Stimulated activated CD4-positive, alpha-beta T cell treated with anti-CD3 and anti-CD28 coated beads, Interleukin-2, amount 100 ng/mL, for 48 hours (primary cell): ENCODE data around the gene CDKL2.

Source experiments
- DNase-seq, 2 donors: peaks; one replicate each; pipeline ENCODE4 v3.0.0-alpha.2; 2020

CDKL2 gene

GRCh38 chr4:75639124-75639695, 8.9 kb upstream of the CDKL2 start:
- no peak for DNase-seq

- DNase-seq, result no peak
These were observed 7.5 kb upstream of the CDKL2 start for GRCh38 chr4:75637827-75638226.

GRCh38 chr4:75637176-75637575, 6.8 kb upstream of the CDKL2 start:
- DNase-seq, result no peak

GRCh38 chr4:75634951-75635350, 4.6 kb upstream of the CDKL2 start:
- no peak for DNase-seq

GRCh38 chr4:75634281-75634680, 4.0 kb upstream of the CDKL2 start:
- no peak for DNase-seq

- no peak for DNase-seq
These were observed 3.5 kb upstream of the CDKL2 start for GRCh38 chr4:75633846-75634245.

- DNase-seq, result no peak
These were observed 605 bp upstream of the CDKL2 start for GRCh38 chr4:75630937-75631329.

GRCh38 chr4:75629239-75629638, 1.1 kb downstream of the CDKL2 start:
- no peak for DNase-seq

- no peak for DNase-seq
These were observed 7.3 kb downstream of the CDKL2 start for GRCh38 chr4:75623026-75623425.

GRCh38 chr4:75621715-75622114, 8.6 kb downstream of the CDKL2 start:
- no peak for DNase-seq

GRCh38 chr4:75612306-75612705, 18.0 kb downstream of the CDKL2 start:
- no peak for DNase-seq

GRCh38 chr4:75605928-75606327, 24.4 kb downstream of the CDKL2 start:
- no peak for DNase-seq

- no peak for DNase-seq
These were observed 30.7 kb downstream of the CDKL2 start for GRCh38 chr4:75599647-75600046.

- DNase-seq, result no peak
These were observed 31.9 kb downstream of the CDKL2 start for GRCh38 chr4:75598390-75598789.

- DNase-seq, result no peak
These were observed 34.3 kb downstream of the CDKL2 start for GRCh38 chr4:75596061-75596460.

- no peak for DNase-seq
These were observed 36.9 kb downstream of the CDKL2 start for GRCh38 chr4:75593393-75593792.

- no peak for DNase-seq
These were observed 46.3 kb downstream of the CDKL2 start for GRCh38 chr4:75584067-75584466.

- no peak for DNase-seq
These were observed 62.6 kb downstream of the CDKL2 start for GRCh38 chr4:75567725-75568124.

- no peak for DNase-seq
These were observed 63.4 kb downstream of the CDKL2 start for GRCh38 chr4:75566911-75567310.

- no peak for DNase-seq
These were observed 64.8 kb downstream of the CDKL2 start for GRCh38 chr4:75565481-75565880.

- DNase-seq, result no peak
These were observed 66.3 kb downstream of the CDKL2 start for GRCh38 chr4:75564023-75564422.

GRCh38 chr4:75561789-75562188, 68.5 kb downstream of the CDKL2 start:
- no peak for DNase-seq

GRCh38 chr4:75557696-75558095, 72.6 kb downstream of the CDKL2 start:
- DNase-seq, result no peak

- DNase-seq, result peak; percentile 8 to 12
These were observed 74.8 kb downstream of the CDKL2 start, which contains the start of gene ODAPH for GRCh38 chr4:75555294-75556164. ODAPH (plus strand) TSS chr4:75556066; CDS start chr4:75556083, 17 bp downstream.

GRCh38 chr4:75552452-75552851, 77.9 kb downstream of the CDKL2 start:
- DNase-seq, result no peak
